Hair follicular keratinocyte (primary cell): ENCODE results near the gene PAGE2. TPM values are rescaled to one million over a fixed set of nuclear protein-coding genes. Genes with fewer than 3 reads are reported as not detected.

Source experiments
- total RNA-seq: library from RNA; depleted of rRNA; stranded (reverse); fragments of >200 nt; gene quantifications from 2 replicates; pipeline ENCODE4 v1.2.3, GENCODE V29; 2015

The PAGE2 gene, protein sequence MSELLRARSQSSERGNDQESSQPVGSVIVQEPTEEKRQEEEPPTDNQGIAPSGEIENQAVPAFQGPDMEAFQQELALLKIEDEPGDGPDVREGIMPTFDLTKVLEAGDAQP
- not detected in 2 replicates for total RNA-seq

DNA sequence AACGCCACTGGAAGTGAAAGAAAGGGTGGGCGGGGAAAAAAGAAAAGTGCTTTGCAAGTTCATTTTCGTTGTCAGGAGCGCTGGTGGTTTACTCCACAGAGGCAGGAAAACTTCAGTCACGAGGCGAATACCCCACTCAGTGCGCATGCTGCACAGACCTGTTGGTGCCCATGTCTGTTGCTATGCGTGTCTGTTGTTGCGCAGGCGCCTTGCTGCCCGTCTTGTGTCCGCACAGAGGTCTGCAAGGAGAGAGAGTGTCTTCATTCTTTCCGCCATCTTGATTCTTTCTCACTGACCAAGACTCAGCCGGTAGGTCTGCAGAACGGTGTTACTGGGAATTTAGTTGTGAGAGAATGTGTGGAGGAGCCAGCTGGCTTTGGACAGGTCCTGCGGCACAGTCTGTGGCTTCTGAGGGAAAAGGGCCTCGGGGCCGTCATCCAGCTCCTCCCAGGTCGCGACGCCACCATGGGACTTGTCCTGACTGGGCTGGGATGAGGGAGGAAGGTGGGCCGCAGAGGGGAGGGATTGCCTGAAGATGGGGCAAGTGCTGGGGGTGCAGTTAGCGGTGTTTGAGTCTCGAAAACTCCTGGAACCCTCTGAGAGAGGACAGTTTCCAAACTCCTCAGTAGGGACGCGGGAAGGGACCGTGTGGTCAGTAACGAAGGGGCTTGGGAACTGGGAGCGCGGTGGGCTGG, at the start of gene PAGE2:
Gene PAGE2 (plus strand): TSS at position 224 of the 695 bp plus-strand sequence. CDS start 1,003 bp downstream, outside the sequence.

DNA sequence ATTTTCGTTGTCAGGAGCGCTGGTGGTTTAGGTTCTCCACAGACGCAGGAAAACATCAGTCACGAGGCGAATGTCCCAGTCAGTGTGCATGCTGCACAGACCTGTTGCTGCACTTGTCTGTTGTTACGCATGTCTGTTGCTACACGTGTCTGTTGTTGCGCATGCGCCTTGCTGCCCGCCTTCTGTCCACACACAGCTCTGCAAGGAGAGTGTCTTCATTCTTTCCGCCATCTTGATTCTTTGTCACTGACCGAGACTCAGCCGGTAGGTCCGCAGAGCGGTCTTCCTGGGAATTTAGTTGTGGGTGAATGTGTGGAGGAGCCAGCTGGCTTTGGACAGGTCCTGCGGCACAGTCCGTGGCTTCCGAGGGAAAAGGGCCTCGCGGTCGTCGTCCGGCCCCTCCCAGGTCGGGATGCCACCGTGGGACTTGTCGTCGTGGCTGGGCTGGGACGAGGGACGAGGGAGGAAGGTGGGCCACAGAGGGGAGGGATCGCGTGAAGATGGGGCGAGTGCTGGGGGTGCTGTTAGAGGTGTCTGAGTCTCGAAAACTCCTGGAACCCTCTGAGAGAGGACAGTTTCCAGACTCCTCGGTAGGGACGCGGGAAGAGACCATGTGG, 13.9 kb upstream of the PAGE2 start, which contains the start of gene PAGE2B:
Gene PAGE2B (plus strand): TSS at position 180 of the 617 bp plus-strand sequence. CDS start 1,012 bp downstream, outside the sequence.

Other genes with a start within 250 kb of the PAGE2 start
- 3.9 and 5.3 TPM in 2 replicates for gene TRO, start 168.2 kb upstream of the PAGE2 start, total RNA-seq
- 0.27 TPM in 1 of 2 replicates, not detected in the other for gene PFKFB1, start 94.8 kb upstream of the PAGE2 start, total RNA-seq
- gene APEX2, start 88.7 kb upstream of the PAGE2 start, total RNA-seq: 20.5 and 27.8 TPM in 2 replicates
- gene ALAS2, start 58.0 kb upstream of the PAGE2 start, total RNA-seq: not detected in 2 replicates
- not detected in 2 replicates for gene PAGE2B, start 14.0 kb upstream of the PAGE2 start, total RNA-seq
- gene PAGE5, start 131.3 kb downstream of the PAGE2 start, total RNA-seq: not detected in 2 replicates
- gene PAGE3, start 175.9 kb downstream of the PAGE2 start, total RNA-seq: not detected in 2 replicates